Measurements from ENCODE around the gene DUSP8. TPM values are rescaled to one million over a fixed set of nuclear protein-coding genes. Genes with fewer than 3 reads are reported as not detected.
"Not testable (repeated sequence)": the region's sequence is repeated elsewhere in the genome, so short reads cannot be mapped to it uniquely, and the experiment has no call there.

The DUSP8 gene
- total RNA-seq, 1 experiment from 2014 or later: 4.4 TPM

GRCh38 chr11:1510928-1511327, 61.1 kb downstream of the DUSP8 start:
- Histone ChIP-seq H4K8ac (replicated peaks; ENCODE audit: insufficient read length, low read depth, low read length) (no peak overlapping the region), H2BK120ac (ENCODE audit: low read depth, low read length, poor library complexity, severe bottlenecking) (no peak overlapping the region), H3K18ac (ENCODE audit: insufficient read length, low read depth, low read length) (no peak overlapping the region), H2BK5ac (ENCODE audit: insufficient read length, low read length) (no peak overlapping the region), H3K14ac (ENCODE audit: insufficient read depth, low read length) (no peak overlapping the region), H3K23me2 (ENCODE audit: insufficient read length, low read depth, low read length, poor library complexity, severe bottlenecking) (no peaks in the 10 kb centered on the region), H4K91ac (ENCODE audit: insufficient read length, low read depth, low read length) (no peak overlapping the region), H3K9me3 (ENCODE audit: control insufficient read depth, low read depth, low read length) (no peaks in the 10 kb centered on the region), H3K4me1 (ENCODE audit: insufficient read depth, low read length) (peaks cover 5% of the 10 kb centered on the region; the same call in 1 of the 2 replicates), H3K56ac (ENCODE audit: insufficient read length, low read depth, low read length) (no peak overlapping the region), H2BK12ac (ENCODE audit: insufficient read length, low read depth, low read length) (no peak overlapping the region), H3T11ph (ENCODE audit: low read length) (no peak overlapping the region), H2AK5ac (ENCODE audit: insufficient read length, low read length) (no peak overlapping the region), H2AFZ (ENCODE audit: low read length) (no peak overlapping the region), H3K27ac (ENCODE audit: insufficient read length, low read depth, low read length) (no peak overlapping the region), H3K23ac (ENCODE audit: insufficient read length, low read depth, low read length) (no peak overlapping the region), H4K20me1 (ENCODE audit: control insufficient read depth, insufficient read depth, insufficient read length) (no peaks in the 10 kb centered on the region), H3K79me1 (ENCODE audit: insufficient read depth, low read depth, low read length, poor library complexity, severe bottlenecking) (no peaks in the 10 kb centered on the region), H3K9ac (ENCODE audit: extremely low read depth, insufficient read length, low read length) (no peak overlapping the region), H3K27me3 (ENCODE audit: insufficient read depth, low read length) (no peaks in the 10 kb centered on the region), H3K79me2 (ENCODE audit: insufficient read depth, low read length) (no peaks in the 10 kb centered on the region; the same call in 1 of the 2 replicates), H3K4me2 (ENCODE audit: insufficient read depth, insufficient read length, low read length) (no peak overlapping the region), H2BK20ac (ENCODE audit: low read depth, low read length, poor library complexity, severe bottlenecking) (no peak overlapping the region), H2BK15ac (ENCODE audit: low read depth, low read length) (no peak overlapping the region), H4K5ac (ENCODE audit: insufficient read length, low read depth, low read length) (no peak overlapping the region), H3K4ac (ENCODE audit: low read depth, low read length) (no peak overlapping the region)
- no peak for TF ChIP-seq CTCF (conservative IDR thresholded peaks at IDR 0.05)
- Mint-ChIP-seq H3K4me1 (peaks cover 25 to 51% of the 10 kb centered on the region in 2 experiments), H3K27me3 (ENCODE audit: low read depth) (no peaks in the 10 kb centered on the region; the same call in 1 of the 2 replicates), H3K4me3 (no peak overlapping the region), H3K27ac (no peak overlapping the region), H3K9me3 (no peaks in the 10 kb centered on the region), H3K36me3 (ENCODE audit: insufficient read depth in 1 of 3, low read depth in 3 of 3) (no peaks in the 10 kb centered on the region)
- no CpG with 5 or more reads among the region's 11 CpGs for WGBS (ENCODE audit: extremely low coverage, insufficient read length, low lambda C conversion rate)
- DNase-seq: no peak

GRCh38 chr11:1510351-1510750, 61.7 kb downstream of the DUSP8 start:
- not testable (repeated sequence) for H3K4ac ChIP-seq (ENCODE audit: low read depth, low read length); H3K36me3 Mint-ChIP-seq (ENCODE audit: insufficient read depth in 1 of 3, low read depth in 3 of 3); H3K79me2 ChIP-seq (ENCODE audit: insufficient read depth, low read length); H3K27me3 Mint-ChIP-seq (ENCODE audit: low read depth); H2BK15ac ChIP-seq (ENCODE audit: low read depth, low read length); H2AK5ac ChIP-seq (ENCODE audit: insufficient read length, low read length); H3T11ph ChIP-seq (ENCODE audit: low read length); H4K8ac ChIP-seq (replicated peaks; ENCODE audit: insufficient read length, low read depth, low read length); DNase-seq; H4K5ac ChIP-seq (ENCODE audit: insufficient read length, low read depth, low read length); H3K4me3 Mint-ChIP-seq; H3K27me3 ChIP-seq (ENCODE audit: insufficient read depth, low read length); H3K23me2 ChIP-seq (ENCODE audit: insufficient read length, low read depth, low read length, poor library complexity, severe bottlenecking); H3K9me3 Mint-ChIP-seq; H3K9me3 ChIP-seq (ENCODE audit: control insufficient read depth, low read depth, low read length); H4K91ac ChIP-seq (ENCODE audit: insufficient read length, low read depth, low read length); H2AFZ ChIP-seq (ENCODE audit: low read length); H2BK12ac ChIP-seq (ENCODE audit: insufficient read length, low read depth, low read length); H3K27ac Mint-ChIP-seq; H4K20me1 ChIP-seq (ENCODE audit: control insufficient read depth, insufficient read depth, insufficient read length); H3K23ac ChIP-seq (ENCODE audit: insufficient read length, low read depth, low read length); H3K9ac ChIP-seq (ENCODE audit: extremely low read depth, insufficient read length, low read length); H3K27ac ChIP-seq (ENCODE audit: insufficient read length, low read depth, low read length); H2BK5ac ChIP-seq (ENCODE audit: insufficient read length, low read length); H3K79me1 ChIP-seq (ENCODE audit: insufficient read depth, low read depth, low read length, poor library complexity, severe bottlenecking); H3K14ac ChIP-seq (ENCODE audit: insufficient read depth, low read length); H3K18ac ChIP-seq (ENCODE audit: insufficient read length, low read depth, low read length); H2BK20ac ChIP-seq (ENCODE audit: low read depth, low read length, poor library complexity, severe bottlenecking); H2BK120ac ChIP-seq (ENCODE audit: low read depth, low read length, poor library complexity, severe bottlenecking); H3K4me1 ChIP-seq (ENCODE audit: insufficient read depth, low read length); H3K56ac ChIP-seq (ENCODE audit: insufficient read length, low read depth, low read length); H3K4me2 ChIP-seq (ENCODE audit: insufficient read depth, insufficient read length, low read length)
- WGBS (ENCODE audit: extremely low coverage, insufficient read length, low lambda C conversion rate): no CpG with 5 or more reads among the region's 18 CpGs
- H3K4me1 Mint-ChIP-seq: peaks cover 24 to 53% of the 10 kb centered on the region in 2 experiments
